Panc1 (cell line): ENCODE measurements around the gene WDR1.

ENCODE experiments used
- CTCF ChIP-seq: fragments of 450-650 bp; IDR thresholded peaks from 2 replicates; pipeline ENCODE4 v1.5.1; 2017; ENCODE audit warnings: mild to moderate bottlenecking
- POLR2AphosphoS5 ChIP-seq: IDR thresholded peaks from 2 replicates; pipeline ENCODE4 v1.6.1; 2012; ENCODE audit warnings: mild to moderate bottlenecking, low read depth, low read length, moderate library complexity
- REST ChIP-seq, 2 experiments: IDR thresholded peaks; 2 replicates each; pipeline ENCODE4 v1.6.1; 2011 to 2012; ENCODE audit warnings: low read depth in 2 of 2, control low read depth in 1 of 2, low read length in 1 of 2, mild to moderate bottlenecking in 1 of 2, moderate library complexity in 1 of 2; ENCODE audit not compliant: insufficient read depth in 1 of 2
- SIN3A ChIP-seq: IDR thresholded peaks from 2 replicates; pipeline ENCODE4 v1.6.1; 2012; ENCODE audit warnings: low read depth, mild to moderate bottlenecking, low read length, moderate library complexity, borderline replicate concordance; ENCODE audit not compliant: insufficient read depth
- TCF7L2 ChIP-seq: IDR thresholded peaks from 2 replicates; pipeline ENCODE4 v1.6.1; 2011; ENCODE audit warnings: mild to moderate bottlenecking, low read depth, low read length, inconsistent platforms

- no peak for TF ChIP-seq CTCF
- no peak for TF ChIP-seq POLR2AphosphoS5
- no peak for TF ChIP-seq TCF7L2
- TF ChIP-seq REST (IDR thresholded peaks at IDR 0.05; ENCODE audit: insufficient read depth in 1 of 2, low read depth in 2 of 2, low read length in 1 of 2): no peak
- TF ChIP-seq SIN3A: no peak
Observed at GRCh38 chr4:10108818-10109783, 7.5 kb downstream of the WDR1 start.
